Coronary artery (tissue), 2 donors: Measurements from ENCODE around the gene CEP72.

Source experiments
- DNase-seq: peaks from one replicate; pipeline ENCODE4 v3.0.0-alpha.2; 2017; ENCODE audit warnings: low spot score
- H3K27ac ChIP-seq, 2 donors: fragments of 200-600 bp; sonication (generic); one replicate each; pipeline ENCODE4 v1.5.1; 2016 to 2019
- H3K4me3 ChIP-seq: fragments of 200-600 bp; sonication (generic); 2 replicates; pipeline ENCODE4 v1.5.1; 2016; ENCODE audit warnings: mild to moderate bottlenecking, moderate library complexity
- TF ChIP-seq, protein P1 (sequence below): fragments of 200-600 bp; sonication (generic); IDR thresholded peaks from one replicate; pipeline ENCODE4 v1.5.1; 2019; ENCODE audit warnings: antibody characterized with exemption

CEP72 gene

DNA sequence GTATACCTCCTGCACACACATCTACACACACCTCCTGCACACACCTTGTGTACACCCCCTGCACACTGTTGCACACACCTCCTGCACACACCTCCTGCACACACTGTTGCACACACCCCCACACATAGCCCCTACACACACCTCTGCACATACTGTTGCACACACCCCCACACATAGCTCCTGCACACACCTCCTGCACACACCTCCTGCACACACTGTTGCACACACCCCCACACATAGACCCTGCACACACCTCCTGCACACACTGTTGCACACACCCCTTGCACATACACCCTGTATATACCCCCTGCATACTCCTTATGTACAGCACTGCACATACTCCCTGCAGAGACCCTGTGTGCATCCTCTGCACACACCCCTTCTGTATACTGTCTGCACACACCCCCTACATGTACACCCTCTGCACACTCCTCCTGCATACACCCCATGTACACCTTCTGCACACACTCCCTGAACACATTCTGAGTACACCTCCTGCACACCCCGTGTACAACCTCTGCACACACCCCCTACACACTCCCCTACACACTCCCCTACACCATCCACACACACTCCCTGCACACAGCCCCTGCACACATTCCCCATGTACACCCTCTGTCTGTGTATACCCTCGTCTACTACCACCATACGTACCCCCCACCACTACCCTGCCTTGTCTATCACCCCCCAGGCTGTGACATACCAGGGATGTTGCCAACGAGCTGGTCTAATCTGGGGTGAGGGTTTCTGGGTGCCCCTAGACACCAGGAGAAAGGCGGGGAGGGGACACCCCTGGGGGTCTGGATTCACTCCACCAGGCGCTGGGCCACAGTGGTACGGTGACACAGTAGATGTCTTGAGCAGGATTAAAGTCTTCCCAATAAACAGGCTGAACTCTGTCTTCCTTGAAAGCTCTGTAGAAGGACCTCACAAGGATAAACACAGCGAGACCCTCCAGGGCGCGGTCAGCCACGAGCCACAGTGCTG is 1.1 kb upstream of the CEP72 start:
- TF ChIP-seq, protein P1, sequence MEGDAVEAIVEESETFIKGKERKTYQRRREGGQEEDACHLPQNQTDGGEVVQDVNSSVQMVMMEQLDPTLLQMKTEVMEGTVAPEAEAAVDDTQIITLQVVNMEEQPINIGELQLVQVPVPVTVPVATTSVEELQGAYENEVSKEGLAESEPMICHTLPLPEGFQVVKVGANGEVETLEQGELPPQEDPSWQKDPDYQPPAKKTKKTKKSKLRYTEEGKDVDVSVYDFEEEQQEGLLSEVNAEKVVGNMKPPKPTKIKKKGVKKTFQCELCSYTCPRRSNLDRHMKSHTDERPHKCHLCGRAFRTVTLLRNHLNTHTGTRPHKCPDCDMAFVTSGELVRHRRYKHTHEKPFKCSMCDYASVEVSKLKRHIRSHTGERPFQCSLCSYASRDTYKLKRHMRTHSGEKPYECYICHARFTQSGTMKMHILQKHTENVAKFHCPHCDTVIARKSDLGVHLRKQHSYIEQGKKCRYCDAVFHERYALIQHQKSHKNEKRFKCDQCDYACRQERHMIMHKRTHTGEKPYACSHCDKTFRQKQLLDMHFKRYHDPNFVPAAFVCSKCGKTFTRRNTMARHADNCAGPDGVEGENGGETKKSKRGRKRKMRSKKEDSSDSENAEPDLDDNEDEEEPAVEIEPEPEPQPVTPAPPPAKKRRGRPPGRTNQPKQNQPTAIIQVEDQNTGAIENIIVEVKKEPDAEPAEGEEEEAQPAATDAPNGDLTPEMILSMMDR, result no peak
- Histone ChIP-seq H3K27ac (peak overlapping the region in 1 of 2 donors; percentile 60), H3K4me3 (peak overlapping the region; percentile 85)
- peak; percentile 63 for DNase-seq

DNA sequence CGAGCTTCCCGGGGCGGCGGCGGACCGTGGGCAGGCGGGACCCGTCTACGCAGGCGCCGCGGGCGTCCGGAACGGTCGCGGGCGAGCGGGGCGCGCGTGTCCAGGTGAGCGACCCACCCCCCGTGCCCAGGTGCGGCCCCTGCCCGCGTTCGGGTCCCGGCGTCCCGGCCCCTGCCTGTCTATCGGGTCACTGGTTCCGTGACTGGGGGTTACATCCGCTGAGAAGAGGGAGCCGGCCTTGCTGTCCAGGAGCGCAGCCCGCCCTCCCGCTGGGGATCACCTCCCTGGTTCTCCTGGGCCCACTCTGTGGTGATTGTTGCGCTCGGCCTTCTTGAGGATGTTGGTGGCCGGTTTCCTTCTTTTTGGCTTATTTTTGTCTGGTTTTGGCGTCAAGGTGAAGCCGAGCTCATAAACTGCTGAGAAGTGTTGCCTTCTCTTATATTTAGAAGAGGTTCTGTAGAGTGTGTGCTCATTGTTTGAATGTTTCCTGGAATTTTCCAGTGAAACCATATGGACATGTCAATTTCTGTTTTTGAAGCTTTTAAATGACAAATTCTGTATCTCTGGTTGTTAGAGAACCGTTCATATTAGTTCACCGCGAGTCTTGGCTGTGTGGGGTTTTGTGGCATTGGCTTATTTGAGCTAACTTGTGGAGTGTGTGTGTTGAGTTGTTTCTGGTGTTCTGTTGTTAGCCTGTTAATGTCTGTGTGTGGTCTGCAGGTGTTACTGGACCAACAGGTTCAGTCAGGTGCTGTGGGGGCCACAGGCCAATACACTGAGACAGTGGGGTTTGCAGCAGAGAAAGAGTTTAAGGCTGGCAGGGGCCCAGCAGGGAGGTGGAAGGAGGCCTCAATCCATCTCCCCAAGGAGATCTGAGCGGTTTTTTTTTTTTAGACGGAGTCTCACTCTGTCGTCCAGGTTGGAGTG is 621 bp downstream of the CEP72 start:
- H3K27ac ChIP-seq, result peak overlapping the region in 1 of 2 donors; percentile 60
- DNase-seq, result peak; percentile 73

DNA sequence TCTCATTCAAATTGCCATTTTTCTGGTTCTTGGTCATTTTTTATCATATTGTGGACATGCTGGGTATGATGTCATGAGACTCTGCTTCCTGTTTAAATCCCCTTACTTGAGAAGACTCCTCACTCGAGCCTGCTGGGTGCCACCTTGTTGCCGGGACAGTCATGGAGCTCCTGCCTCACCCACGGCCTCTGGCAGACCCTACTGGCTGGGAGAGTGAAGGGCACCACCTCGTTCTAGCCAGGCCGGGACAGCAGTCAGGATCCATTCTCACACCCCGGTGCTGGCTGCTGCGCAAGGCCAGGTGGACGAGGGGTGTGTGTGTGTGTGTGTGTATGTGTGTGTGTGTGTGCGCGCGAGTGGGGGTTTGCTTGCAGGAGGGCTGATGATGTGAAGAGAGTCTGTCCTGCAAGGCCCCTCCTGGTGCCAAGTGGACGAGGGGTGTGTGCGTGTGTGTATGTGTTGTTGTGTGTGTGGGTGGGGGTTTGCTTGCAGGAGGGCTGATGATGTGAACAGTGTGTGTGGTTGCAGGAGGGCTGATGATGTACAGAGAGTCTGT is 4.4 kb downstream of the CEP72 start:
- H3K27ac ChIP-seq, result no peak overlapping the region
- no peak overlapping the region for H3K4me3 ChIP-seq
- TF ChIP-seq, protein P1, result no peak
- peak; percentile 46 for DNase-seq

More for the DNA sequence above, 621 bp downstream of the CEP72 start:
- peak overlapping the region; percentile 85 for H3K4me3 ChIP-seq
- TF ChIP-seq, protein P1, result no peak

DNA sequence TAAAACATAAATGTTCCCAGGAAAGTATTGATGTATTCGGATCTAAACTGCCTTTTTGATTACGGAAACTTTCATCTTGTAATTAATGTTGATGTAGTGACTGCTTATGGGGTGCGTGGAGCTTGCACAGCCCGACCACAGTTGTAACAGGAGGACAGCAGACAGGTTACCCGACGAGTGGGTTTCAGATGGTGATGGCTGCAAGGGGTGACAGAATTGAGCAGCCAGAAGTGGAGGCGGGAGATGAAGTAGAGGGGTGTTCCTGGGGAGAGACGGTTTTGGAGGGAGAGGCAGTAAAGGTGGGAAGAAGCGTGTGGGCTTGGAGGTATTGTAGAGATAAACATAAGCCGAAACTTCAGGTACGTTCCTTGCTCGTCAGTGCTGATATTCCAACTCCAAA is 5.8 kb downstream of the CEP72 start:
- DNase-seq, result peak; percentile 12
- no peak overlapping the region for H3K27ac ChIP-seq
- TF ChIP-seq, protein P1, result no peak
- no peak overlapping the region for H3K4me3 ChIP-seq

DNA sequence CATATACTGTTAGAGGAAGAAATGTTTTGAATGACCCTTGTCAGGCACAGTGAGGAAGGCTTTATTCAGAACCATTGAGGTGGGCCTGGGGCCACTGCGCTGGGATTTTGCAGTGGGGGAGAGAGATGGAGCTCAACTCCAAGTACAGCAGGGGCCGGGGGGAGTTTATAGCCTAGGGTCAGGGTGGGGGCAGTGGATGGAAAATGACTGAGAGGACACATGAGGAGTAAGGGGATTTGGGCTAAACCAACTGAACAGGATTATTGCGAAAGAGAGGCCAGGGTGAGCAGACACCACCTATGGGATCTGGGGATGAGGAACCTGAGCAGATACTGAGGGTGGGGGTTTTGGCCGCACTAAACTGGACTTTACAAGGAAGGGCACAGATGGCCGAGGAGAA is 6.3 kb downstream of the CEP72 start:
- Histone ChIP-seq H3K27ac (no peak overlapping the region), H3K4me3 (no peak overlapping the region)
- DNase-seq, result peak; percentile 21
- TF ChIP-seq, protein P1, result no peak

DNA sequence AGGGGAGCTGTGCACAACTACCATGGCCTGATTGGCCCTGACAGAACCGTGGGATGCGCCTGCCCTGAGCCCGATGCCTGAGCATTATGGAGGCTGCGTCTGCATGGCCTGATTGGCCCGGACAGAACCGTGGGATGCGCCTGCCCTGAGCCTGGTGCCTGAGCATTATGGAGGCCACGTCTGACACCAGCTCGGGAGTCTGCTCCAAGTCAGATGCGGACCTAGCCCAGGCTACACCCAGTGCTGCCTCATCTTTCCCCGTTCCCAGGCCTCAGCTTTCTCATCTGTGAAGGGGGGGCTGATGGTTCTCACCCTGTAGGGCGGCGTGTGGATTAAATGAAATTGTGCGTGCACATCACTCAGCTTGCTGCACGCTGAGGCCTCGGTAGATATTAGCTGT is 7.3 kb downstream of the CEP72 start:
- TF ChIP-seq, protein P1, result no peak
- Histone ChIP-seq H3K4me3 (no peak overlapping the region), H3K27ac (no peak overlapping the region)
- DNase-seq, result peak; percentile 49
